Urothelium cell line (cell line): ENCODE data around the gene MED16.
"Not testable (repeated sequence)": the region's sequence is repeated elsewhere in the genome, so short reads cannot be mapped to it uniquely, and the experiment has no call there.

Source experiments
- DNase-seq: peaks from one replicate; pipeline ENCODE4 v3.0.0; 2011; ENCODE audit warnings: low spot score, mixed read lengths
- FAIRE-seq: peaks from 2 replicates; lab custom pipeline; 2011; peaks lifted over from hg19 to GRCh38; lab: Jason Lieb, UNC

MED16 gene

DNA sequence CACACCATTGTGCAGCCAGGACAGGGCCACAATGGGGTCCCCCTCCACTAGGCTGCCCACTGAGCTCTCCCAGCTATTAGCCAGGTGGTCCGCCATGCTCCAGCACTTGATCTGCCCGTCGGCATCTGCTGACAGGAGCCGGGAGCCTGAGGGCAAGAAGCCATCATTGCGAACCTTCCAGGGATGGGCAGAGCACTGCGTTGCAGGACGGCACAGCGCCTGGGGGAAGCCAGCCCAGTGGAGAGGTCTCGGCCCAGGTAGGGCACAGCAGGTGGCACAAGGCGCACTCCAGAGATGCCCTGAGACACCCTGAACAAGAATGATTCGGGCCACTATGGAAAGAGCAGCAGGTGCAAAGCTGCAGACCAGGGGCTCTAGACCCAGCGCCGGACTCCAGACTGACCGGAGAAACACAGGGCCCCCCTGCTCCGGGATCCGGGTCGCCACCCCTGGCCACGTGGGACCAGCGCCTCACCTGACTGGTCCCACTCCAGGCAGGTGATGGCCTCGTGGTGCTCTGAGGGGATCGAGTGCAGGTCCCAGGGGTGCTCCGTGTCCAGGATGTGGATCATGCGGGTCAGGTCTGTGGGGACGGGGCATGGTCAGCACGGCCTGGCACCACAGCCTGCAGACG is 3.2 kb downstream of the MED16 start:
- DNase-seq, result no peak
- FAIRE-seq, result no peak

DNA sequence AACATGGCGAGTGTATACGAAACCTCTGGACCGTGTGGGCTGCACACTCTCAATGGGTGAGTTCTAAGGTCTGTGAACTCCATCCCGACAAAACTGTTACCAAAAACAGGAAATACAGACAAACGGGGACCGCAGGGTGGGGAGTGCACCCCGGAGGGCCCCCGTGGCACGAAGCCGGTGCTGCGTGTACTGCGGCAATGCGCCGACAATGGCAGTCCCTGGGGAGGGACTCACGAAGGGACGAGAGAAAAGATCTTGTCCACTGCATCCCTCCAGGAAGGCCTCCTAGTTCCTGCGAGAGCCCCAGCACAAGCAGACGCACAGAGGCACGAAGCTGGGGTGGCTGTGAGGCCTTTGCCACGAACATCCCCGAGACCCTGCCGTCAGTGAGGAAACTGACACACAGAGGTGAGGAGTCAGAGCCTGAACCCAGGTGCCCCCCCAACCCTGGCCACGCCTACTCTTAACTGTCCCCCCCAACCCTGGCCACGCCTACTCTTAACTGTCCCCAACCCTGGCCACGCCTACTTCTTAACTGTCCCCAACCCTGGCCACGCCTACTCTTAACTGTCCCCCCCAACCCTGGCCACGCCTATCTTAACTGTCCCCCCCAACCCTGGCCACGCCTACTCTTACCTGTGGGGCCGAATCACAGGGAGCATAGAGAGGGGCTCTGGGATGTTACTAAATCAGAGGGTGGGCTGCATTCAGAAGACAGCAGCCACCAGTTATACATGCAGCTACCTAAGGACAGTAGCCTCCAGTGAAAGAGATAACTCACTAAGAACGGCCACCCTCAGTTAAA is 4.2 kb downstream of the MED16 start:
- no peak for FAIRE-seq
- DNase-seq, result no peak

DNA sequence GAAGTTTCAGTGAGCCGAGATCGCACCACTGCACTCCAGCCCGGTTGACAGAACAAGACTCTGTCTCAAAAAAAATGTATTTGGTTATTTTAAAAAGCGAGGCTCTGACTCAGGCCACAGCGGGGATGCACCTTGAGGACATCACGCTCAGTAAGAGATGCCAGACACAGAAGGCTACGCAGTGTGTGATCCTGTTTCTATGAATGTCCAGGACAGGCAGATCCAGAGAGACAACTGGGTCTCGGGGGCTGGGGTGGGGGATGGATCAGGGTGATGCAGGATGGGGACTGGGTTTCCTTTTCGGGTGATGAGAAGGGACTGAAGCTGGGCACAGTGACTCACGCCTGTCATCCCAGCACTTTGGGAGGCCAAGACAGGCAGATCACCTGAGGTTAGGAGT is 5.4 kb downstream of the MED16 start:
- no peak for DNase-seq
- no peak for FAIRE-seq

DNA sequence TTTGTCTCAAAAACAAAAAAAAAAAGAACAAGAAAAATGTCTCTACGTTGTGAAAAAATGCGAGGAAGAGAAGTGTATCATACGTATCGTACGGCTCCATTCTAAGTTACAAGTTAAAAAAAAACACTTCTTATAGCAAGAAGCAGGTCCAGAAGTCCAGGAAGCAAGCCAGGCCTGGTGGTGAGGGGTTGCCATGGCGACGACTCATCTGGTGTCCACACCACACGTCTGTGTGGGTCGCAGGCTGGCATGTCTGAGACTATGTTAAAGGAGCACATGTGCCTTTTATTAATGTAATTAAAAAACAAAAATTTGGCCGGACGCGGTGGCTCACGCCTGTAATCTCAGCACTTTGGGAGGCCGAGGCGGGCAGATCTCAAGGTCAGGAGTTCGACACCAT is 5.9 kb downstream of the MED16 start:
- no peak for FAIRE-seq
- no peak for DNase-seq

DNA sequence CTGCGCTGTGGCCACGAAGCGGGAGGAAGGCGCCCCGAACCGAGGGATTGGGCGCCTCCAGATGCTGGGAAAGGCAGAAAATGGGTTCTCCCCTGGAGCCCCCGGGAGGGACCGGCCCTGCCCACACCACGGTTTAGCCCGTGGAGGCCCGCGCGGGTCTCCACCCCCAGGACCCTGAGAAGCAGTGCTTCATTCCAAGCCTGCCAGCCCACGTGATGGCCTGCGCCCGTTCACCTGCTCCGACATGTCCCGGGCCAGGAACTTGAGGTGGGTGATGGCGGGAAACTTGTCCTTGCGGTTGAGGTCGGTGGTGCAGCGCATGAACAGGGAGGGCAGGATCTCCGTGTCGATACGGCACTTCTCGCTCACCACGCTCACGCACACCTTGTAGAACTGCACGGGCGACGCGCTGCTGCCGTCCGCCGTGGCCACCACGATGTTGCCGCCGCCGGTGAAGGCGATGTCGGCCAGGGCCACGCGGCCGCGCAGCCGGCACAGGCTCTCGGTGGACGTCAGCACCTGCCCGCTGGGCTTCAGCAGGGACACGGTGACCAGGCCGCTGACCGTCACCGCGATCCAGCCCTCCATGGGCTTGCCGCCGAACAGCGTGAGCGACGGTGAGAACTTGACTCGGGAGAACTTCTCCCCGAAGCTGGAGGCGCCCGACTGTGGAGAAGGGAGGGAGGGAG is 7.3 kb downstream of the MED16 start:
- DNase-seq, result no peak
- no peak for FAIRE-seq

DNA sequence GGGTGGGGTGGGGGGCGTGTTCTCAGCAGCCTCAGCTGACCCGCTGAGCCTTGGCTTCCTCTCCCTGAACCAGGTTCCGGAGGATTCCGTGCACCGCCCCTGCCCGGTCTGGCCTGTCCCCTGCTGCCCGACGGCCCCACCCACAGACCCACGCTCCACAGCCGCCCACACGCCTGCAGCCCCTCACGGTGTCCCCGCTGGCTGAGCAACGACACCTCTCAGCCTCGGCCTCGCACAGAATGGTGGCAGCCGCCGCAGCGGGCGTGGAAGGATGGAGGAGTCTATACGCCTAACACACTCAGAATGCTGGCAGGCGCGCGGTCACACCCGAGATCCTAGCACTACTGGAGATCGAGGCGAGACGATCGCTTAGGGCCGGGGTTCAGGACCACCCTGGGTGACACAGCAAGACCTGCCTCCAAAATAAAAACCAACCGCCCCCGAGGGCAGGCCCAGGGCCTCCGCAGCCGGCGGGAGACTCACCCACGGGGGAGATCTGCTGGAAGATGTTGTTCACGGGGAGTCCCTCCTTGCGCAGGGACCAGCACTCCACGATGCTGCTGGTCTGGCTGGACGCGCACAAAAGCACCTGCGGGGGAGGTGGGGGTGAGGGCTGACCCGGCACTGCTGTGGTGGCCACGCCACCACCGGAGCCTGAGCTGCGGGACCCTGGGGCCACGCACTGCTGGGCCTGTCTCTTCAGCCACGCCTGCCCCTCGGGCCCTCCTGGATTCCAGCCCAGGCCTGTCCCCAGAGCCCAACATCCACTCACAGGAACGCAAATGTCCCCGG is 8.4 kb downstream of the MED16 start:
- FAIRE-seq, result no peak

DNA sequence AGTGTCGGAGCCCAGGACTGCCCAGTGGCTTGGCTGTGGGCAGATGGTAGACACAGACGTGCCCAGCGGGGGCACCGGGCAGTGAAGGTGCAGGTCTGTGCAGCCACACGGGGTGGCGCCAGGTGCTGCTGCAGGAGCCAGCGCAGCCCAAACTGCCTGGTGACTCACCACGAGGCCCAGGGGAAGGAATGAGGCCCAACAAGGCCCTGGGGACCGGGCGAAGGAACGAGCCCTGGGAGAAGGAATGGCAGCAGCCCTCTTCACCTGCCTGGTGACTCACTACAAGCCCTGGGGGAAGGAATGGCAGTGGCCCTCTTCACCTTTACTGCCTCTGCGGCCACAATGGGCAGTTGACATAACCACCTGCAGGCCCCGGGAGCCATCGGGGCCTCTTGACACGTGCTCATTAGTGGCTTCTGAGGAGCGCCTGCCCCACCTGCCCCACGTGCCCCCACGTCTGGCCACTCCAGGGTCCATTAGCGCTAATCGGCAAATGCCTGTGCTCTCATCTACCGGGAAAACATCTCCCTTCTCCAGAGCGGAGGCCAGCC is 9.3 kb downstream of the MED16 start:
- DNase-seq (peak; percentile 79), FAIRE-seq (no peak)

More for the DNA sequence above, 8.4 kb downstream of the MED16 start:
- no peak for DNase-seq

DNA sequence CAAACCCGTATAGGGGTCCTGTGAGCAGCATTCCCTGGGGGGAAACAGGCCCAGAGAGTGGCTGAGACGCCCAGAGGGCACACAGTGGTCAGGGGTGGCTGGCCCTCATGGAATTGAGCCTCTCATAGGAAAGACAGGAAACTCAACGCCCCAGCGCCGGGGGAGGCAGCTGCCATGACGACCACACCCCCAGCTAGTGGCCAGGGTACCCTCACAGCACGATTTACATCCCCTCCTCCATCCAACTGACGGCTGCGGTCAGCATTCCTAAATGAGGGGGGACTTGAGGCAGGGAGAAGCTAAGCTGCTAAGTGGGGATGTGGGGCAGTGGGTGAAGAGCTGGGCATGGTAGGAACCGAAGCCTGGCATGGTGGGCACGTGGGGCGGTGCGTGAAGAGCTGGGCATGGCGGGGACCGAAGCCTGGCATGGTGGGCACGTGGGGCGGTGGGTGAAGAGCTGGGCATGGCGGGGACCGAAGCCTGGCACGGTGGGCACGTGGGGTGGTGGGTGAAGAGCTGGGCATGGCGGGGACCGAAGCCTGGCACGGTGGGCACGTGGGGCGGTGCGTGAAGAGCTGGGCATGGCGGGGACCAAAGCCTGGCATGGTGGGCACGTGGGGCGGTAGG is 10.0 kb downstream of the MED16 start:
- no peak for FAIRE-seq
- DNase-seq, result no peak

DNA sequence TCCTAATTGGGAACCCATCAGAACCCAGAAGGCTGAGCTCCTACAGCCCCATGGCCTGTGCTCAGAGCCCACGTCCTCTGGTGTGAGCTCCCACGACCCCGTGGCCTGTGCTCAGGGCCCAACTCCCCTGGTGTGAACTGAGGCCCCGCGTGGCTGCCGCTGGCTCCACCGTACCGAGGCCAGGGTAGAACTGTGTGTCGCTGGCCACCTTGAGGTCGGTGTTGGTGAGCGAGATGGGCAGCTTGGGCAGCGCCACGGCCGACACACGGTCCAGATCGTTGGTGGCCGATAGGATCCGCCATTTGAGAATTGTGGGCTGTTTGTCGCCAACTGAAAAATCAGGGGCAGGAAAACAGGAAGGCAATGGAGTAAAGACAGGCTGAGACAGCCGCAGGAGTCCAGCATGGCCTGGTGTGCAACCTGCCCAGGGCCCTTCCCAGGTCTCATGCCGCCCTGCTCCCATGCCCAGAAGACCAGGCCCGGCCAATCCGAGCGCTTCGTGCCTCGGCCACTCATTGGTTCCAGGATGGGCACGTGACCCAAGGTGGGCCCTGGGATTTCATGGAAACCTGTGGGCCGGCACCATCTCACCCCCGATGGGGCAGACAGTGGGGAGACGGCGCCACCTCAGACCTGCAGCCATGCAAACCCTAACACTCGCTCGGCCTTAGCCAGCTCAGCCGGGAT is 11.5 kb downstream of the MED16 start:
- no peak for DNase-seq
- FAIRE-seq, result no peak

DNA sequence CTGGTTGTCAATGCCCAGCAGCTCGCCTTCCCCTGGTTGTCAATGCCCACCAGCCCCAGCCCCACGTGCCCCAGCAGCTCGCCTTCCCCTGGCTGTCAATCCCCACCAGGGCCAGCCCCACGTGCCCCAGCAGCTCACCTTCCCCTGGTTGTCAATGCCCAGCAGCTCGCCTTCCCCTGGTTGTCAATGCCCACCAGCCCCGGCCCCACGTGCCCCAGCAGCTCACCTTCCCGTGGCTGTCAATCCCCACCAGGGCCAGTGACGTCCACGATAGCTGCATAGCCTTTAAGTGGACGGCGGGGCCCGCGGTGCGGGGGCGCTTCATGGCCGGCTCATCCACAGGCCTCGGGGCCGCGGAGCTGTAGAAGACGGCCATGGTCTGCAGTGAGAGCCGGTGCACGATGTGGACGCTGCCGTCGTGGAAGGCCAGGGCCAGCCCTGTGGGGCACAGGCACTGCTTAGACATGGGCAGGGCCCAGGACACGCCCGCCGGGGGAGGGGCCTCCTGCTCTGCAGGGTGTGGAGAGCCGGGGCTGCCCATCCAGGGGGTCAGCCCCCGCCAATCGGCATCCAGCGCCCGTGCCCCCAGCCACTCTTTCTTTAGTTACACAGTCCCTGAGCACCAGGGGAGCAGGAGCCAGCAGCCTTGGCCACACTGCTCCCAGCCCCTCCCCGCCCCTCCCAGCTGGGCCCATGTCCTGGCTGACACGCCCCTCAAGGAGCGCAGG is 13.1 kb downstream of the MED16 start:
- no peak for FAIRE-seq
- DNase-seq, result no peak

DNA sequence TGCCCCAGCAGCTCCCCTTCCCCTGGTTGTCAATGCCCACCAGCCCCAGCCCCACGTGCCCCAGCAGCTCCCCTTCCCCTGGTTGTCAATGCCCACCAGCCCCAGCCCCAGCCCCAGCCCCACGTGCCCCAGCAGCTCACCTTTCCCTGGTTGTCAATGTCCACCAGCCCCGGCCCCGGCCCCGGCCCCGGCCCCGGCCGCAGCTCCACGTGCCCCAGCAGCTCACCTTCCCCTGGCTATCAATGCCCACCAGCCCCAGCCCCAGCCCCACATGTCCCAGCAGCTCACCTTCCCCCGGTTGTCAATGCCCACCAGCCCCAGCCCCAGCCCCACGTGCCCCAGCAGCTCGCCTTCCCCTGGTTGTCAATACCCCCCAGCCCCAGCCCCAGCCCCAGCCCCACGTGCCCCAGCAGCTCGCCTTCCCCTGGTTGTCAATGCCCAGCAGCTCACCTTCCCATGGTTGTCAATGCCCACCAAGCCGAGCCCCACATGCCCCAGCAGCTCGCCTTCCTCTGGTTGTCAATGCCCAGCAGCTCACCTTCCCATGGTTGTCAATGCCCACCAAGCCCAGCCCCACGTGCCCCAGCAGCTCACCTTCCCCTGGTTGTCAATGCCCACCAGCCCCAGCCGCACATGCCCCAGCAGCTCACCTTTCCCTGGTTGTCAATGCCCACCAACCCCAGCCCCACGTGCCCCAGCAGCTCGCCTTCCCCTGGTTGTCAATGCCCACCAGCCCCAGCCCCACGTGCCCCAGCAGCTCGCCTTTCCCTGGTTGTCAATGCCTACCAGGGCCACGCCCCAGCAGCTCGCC is 14.0 kb downstream of the MED16 start:
- not testable (repeated sequence) for DNase-seq

DNA sequence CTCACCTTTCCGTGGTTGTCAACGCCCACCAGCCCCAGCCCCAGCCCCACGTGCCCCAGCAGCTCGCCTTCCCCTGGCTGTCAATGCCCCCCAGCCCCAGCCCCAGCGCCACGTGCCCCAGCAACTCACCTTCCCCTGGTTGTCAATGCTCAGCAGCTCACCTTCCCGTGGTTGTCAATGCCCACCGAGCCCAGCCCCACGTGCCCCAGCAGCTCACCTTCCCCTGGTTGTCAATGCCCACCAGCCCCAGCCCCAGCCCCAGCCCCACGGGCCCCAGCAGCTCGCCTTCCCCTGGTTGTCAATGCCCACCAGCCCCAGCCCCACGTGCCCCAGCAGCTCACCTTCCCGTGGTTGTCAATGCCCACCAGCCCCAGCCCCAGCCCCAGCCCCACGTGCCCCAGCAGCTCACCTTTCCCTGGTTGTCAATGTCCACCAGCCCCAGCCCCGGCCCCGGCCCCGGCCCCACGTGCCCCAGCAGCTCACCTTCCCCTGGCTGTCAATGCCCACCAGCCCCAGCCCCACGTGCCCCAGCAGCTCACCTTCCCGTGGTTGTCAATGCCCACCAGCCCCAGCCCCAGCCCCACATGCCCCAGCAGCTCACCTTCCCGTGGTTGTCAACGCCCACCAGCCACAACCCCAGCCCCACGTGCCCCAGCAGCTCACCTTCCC is 14.9 kb downstream of the MED16 start:
- FAIRE-seq, result peak; percentile 93
- DNase-seq, result not testable (repeated sequence)

More for the DNA sequence above, 14.0 kb downstream of the MED16 start:
- peak; percentile 97 for FAIRE-seq

DNA sequence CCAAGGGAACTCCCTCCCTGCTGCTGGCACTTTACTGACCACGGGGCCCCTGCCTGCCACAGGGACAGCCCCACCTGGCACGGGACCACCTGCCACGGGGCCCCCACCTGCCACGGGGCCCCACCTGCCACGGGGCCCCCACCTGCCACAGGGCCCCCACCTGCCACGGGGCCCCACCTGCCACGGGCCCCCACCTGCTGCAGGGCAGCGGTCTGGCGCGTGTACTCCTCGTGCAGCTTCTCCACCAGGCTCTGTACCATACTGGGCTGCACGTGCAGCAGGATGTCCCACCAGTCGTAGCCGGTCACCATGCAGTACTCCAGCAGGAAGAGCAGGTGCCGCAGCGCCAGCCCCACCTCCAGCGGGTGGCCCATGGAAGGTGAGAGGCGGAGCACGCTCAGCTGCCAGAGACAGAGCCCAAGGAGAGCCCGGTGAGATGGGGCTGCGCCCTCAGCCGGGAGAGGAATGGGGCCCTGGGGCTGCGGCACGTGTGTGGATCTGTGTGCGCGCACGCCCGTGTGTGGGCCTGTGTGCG is 16.1 kb downstream of the MED16 start:
- DNase-seq (no peak), FAIRE-seq (no peak)

DNA sequence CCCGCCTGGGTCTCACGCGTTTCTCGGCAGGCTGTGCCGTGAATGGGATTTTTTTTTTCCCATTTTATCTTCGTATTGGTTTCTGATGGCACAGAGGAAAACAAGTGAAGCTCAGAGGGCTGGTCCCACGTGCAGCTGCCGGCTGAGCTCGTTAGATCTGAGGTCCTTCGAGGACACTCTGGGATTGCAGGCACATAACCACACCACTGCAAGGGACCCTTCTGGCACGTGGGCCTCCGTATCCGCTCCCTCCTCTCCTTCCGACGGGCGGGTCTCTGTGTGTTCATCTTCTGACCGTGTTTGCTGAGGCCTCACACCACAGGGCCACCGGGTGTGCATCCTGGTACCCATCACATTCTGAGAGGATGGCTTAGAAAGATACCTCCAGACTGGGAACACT is 16.9 kb downstream of the MED16 start:
- FAIRE-seq, result no peak
- DNase-seq, result no peak

DNA sequence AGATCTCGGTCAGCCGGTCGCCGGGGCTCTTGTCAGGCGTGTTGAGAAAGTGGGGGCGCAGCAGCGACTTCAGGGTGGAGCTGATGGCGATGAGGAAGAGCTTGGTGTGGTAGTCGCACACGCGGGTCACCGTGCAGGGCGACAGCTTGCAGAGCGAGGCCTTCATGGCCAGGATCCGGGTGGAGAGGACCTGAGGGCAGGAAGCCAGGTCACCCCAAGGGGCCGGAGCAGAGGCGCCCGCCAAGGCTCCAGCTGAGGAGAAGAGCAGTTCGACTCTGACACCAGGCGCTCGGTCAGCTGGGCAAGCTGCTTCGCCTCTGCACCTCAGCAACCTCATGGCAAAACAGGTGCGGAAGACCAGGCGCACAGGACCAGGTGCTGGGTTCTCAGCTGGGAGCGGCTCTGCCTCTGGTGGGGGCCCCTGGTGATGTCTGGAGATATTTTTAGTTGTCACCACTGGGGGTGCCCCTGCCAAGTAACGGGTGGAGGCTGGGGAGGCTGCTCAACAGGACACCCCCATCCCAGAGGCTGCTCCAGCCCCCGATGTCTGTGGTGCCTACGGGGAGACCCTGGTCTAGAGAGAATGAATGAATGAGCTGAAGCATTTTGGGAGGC is 17.6 kb downstream of the MED16 start:
- no peak for FAIRE-seq

DNA sequence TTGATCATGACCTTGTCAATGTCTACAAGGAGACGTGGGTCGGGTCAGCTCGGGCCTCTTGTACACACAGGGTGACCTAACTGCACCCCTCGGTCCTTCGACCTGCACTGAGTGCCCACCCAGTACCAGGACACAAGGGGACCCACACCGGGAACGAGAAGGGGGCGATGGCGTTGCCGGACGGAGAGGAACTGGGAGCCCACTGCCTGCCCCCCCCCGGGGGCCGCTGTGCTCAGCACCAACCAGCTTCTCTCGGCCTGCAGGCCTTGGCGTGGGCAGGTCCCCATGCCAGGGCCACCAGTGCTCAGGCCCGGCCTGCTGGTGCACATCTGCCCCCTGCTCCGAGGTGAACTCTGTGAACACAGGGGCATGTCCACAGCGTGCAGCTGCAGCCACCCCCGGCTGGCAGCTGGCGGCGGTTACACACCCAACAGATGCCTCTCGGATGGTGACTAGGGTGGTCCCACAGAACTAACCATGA is 19.4 kb downstream of the MED16 start:
- DNase-seq (no peak), FAIRE-seq (no peak)

More for the DNA sequence above, 17.6 kb downstream of the MED16 start:
- DNase-seq, result no peak

DNA sequence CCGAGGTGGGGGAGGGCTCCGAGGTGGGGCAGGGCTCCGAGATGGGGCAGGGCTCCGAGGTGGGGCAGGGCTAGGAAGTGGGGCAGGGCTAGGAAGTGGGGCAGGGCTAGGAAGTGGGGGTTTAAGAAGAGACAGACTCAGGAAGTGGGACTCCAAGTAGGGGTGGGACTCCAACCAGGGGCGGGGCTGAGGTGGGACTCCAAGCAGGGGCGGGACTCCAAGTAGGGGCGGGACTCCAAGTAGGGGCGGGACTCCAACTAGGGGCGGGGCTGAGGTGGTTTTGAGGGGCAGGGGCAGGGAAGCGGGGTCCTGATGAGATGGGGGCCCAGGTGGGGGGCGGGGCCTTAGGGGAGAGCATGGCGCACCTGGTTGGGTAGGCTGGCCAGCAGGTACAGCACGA is 19.9 kb downstream of the MED16 start:
- no peak for DNase-seq
- no peak for FAIRE-seq
